Stimulated activated CD8-positive, alpha-beta memory T cell treated with anti-CD3 and anti-CD28 coated beads, Interleukin-7, amount 100 ng/mL, for 24 hours (primary cell): ENCODE measurements around the gene CD59.
"Not testable (repeated sequence)": the region's sequence is repeated elsewhere in the genome, so short reads cannot be mapped to it uniquely, and the experiment has no call there.

ENCODE experiments used
- DNase-seq: peaks from one replicate; pipeline ENCODE4 v3.0.0-alpha.2; 2020; ENCODE audit warnings: low read depth

The CD59 gene

GRCh38 chr11:33665350-33666106 is 70.7 kb downstream of the CD59 start:
- no peak for DNase-seq

- DNase-seq, result no peak
Measured at GRCh38 chr11:33664827-33665226, 71.4 kb downstream of the CD59 start.

GRCh38 chr11:33664166-33664565 is 72.1 kb downstream of the CD59 start:
- no peak for DNase-seq

- no peak for DNase-seq
Measured at GRCh38 chr11:33663121-33663520, 73.1 kb downstream of the CD59 start.

- not testable (repeated sequence) for DNase-seq
Measured at GRCh38 chr11:33661526-33661925, 74.7 kb downstream of the CD59 start.

- no peak for DNase-seq
Measured at GRCh38 chr11:33660962-33661361, 75.3 kb downstream of the CD59 start.

- no peak for DNase-seq
Measured at GRCh38 chr11:33659370-33660139, 76.7 kb downstream of the CD59 start.

- DNase-seq, result no peak
Measured at GRCh38 chr11:33658195-33658900, 77.9 kb downstream of the CD59 start.

- no peak for DNase-seq
Measured at GRCh38 chr11:33657757-33658156, 78.5 kb downstream of the CD59 start.

GRCh38 chr11:33656768-33657167 is 79.5 kb downstream of the CD59 start:
- no peak for DNase-seq

- DNase-seq, result no peak
Measured at GRCh38 chr11:33655842-33656600, 80.2 kb downstream of the CD59 start.

GRCh38 chr11:33654594-33654993 is 81.6 kb downstream of the CD59 start:
- DNase-seq, result no peak
